Testis (tissue), 2 donors: ENCODE results near the gene TNFAIP8L2.

Experiments used
- CTCF ChIP-seq, 3 experiments: fragments of 450-650 bp in 2 of 3; fragments of 200-600 bp in 1 of 3; sonication (generic) in 1 of 3; IDR thresholded peaks; one replicate each; pipeline ENCODE4 v1.5.1; 2016 to 2019; ENCODE audit warnings: antibody characterized with exemption in 3 of 3, mild to moderate bottlenecking in 2 of 3, moderate library complexity in 1 of 3
- POLR2A ChIP-seq: fragments of 450-650 bp; IDR thresholded peaks from one replicate; pipeline ENCODE4 v1.6.1; 2017; ENCODE audit warnings: antibody characterized with exemption, mild to moderate bottlenecking, moderate library complexity

- TF ChIP-seq POLR2A = no peak
- no peak for TF ChIP-seq CTCF (IDR thresholded peaks at IDR 0.05)
Measured at GRCh38 chr1:151165281-151165737, 8.9 kb downstream of the TNFAIP8L2 start.
